Measurements from ENCODE around the gene AGXT2.

AGXT2 gene, protein sequence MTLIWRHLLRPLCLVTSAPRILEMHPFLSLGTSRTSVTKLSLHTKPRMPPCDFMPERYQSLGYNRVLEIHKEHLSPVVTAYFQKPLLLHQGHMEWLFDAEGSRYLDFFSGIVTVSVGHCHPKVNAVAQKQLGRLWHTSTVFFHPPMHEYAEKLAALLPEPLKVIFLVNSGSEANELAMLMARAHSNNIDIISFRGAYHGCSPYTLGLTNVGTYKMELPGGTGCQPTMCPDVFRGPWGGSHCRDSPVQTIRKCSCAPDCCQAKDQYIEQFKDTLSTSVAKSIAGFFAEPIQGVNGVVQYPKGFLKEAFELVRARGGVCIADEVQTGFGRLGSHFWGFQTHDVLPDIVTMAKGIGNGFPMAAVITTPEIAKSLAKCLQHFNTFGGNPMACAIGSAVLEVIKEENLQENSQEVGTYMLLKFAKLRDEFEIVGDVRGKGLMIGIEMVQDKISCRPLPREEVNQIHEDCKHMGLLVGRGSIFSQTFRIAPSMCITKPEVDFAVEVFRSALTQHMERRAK

DNA sequence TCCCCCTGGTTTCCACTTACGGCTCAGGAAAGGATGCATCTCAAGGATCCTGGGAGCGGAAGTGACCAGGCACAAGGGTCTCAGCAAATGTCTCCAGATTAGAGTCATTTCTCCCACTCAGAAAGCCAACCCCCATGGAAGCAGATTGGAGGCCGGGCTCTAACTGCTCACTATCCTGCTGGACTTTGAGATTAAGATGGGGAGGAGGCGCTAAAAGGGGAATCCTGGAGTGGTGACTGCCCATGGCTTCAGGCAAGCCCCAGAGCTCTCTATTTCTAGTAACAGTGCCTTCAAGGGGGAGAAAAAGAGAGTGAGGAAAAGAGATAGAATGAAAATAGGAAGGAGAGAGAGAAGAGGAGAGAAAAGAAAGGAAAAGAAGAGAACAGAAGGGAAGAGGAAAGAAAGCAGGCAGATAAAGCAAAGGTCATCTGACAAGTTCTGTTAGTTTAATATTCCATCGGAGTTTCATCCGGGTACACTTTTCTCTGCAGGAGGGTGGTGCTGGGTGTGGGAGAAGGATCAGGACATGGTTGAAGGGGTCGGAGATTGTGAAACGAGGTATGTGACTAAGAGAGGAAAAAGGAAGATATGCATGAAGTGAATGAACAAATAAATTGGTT is at the start of gene AGXT2:
TSS of gene AGXT2 (minus strand) at position 165 of the 620 bp plus-strand sequence. CDS start at position 108, 57 bp downstream.
- DNase-seq = no peak

DNA sequence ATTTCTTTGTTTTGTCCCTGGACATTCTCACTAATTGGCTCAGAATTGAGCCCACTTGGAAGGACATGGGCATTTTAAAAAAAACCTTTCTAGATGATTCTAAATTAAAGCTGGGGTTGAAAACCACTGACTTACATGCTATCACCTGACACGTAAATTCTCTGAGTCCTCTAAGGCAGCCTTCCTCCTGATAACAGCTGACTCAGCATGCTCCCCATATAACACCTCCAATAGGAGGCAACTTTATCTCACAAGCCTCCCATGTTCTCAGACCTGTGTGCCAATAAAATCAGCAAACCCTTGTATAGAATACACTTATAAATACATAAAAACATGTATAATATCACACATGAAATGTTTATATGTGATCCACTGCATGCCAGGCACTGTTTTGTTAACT is 49.2 kb upstream of the AGXT2 start:
- no peak for DNase-seq

DNA sequence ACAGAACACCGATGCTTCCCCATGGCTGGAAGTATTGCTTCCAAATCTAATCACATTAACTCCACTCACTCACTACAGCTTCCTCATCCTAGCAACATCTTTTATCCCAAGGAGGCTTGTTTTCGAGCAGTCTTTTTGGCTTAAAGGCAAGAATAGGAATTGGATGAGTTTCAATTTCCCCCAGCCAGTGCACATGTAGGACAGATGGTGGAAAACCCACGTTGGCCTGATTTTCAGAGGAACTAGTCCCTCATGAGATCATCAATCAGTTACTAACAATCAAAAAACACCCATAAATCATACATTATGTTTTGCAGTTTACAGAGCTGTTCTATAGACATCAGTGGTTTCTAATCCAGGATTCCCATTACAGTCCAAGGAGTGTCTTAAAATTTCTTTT is 48.5 kb upstream of the AGXT2 start:
- DNase-seq = no peak

DNA sequence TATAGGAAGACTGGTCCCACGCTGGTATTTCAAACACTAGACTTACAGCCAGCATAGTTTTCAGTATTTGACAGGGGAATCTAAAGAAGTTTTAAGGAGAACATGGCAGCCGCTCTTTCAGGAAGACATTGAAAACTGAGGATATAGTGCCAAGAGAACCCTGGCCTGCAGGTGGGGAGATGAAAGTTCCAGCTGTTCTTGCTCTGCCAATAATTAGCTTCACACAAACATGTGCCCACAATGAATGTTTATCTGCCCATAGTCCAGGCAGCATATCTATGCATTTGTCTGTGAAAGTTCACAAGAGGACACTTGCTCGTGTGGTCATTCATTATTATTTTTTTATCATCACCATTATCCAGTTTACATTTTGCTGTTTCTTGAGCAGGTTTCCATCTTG is 47.6 kb upstream of the AGXT2 start:
- no peak for DNase-seq

DNA sequence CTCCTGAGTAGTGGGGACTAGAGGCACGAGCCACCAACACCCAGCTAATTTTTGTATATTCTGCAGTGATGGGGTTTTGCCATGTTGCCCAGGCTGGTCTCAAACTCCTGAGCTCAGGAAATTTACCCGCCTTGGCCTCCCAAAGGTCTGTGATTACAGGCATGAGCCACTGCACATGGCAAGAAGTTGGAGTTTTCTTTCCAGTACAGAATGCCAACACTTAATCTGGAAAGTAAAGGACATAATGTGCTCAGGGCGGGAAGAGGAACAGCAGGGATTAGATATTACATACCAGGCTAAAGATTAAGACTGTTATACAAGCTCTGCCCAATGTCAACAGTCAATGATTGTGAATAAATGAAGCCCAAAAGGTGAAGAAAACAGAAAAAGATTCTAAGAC is 47.2 kb upstream of the AGXT2 start:
- no peak for DNase-seq

DNA sequence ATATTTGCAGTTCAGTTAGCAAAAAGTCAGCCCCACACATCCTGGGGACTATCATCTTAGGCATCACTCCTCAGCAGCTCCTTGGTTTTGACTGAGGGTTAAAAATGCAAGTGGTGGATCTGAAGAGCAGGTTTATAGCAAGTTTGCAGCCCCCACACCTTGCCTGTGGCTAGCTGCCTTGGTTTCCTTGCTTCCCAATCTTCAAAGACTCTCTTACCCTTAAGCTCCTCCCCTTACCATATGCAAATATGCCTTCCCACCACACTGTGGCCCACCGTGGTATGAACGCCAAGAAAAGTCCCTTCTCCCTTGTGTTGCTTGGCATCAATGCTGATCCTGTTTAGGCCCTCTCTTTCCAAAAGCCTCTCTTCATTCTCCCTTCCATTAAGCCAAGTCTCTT is 45.0 kb upstream of the AGXT2 start:
- no peak for DNase-seq

DNA sequence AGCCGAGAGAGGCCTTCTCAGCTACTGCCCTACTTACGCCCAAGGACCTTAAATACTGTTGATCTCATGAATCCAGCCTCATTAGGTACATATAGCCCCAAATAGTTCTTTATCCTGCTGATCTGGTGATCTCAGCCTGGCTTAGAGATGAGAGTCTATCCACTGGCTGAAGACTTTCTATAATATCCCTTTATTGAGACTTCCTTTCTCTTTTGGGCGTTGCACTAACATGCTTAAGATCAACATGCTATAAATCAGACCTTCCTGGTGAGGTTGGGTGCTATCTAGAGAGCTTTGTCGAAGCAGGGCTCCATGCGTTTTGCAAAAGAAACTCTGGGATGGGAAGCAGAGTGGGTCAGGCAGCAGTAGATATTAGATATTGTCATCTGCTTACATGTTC is 44.0 kb upstream of the AGXT2 start:
- DNase-seq = no peak

DNA sequence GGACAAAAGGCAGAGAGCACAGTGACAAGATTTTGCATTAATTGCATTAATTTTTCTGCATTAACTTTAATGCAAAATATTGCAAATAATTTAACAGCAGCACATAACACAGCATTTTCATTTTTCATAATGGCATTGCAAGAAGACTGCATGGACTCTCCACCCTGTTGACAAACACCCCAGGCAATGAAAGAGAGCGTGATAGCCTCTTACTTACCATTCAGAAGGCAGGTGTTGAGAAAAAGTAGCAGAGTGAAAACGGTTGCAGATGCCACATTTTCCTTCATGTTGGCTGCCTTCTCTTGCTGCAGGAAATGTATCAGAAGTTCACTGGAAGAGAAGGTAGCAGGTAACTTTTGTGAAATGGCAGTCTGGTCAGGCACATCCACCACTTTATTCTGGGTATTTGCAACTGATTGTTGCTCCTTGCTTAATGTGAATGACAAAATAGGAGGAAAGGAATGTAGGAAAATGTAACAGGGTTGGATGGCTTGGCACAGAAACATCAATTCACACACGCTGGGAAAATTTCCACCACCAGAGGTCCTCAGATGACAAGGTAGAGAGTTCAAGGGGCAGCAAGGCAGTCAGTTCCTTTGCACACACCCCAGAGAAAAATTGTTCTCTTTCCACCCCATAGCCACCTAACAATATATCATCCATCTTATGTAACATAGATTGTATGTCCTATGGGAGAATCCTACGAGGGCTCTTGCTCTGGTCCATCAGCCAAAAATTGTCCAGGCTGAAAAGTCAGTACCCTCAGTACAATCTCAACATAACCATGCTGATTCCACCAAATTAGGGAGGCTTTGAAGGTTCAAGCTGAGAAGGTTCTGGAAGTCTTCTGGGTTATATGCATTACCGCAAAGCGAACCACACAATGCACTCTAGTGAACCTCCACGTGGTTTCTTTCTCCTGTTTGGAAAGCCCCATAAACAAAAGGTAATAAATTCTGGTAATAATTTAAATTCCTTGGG is 41.9 kb upstream of the AGXT2 start:
- peak; percentile 65 for DNase-seq

DNA sequence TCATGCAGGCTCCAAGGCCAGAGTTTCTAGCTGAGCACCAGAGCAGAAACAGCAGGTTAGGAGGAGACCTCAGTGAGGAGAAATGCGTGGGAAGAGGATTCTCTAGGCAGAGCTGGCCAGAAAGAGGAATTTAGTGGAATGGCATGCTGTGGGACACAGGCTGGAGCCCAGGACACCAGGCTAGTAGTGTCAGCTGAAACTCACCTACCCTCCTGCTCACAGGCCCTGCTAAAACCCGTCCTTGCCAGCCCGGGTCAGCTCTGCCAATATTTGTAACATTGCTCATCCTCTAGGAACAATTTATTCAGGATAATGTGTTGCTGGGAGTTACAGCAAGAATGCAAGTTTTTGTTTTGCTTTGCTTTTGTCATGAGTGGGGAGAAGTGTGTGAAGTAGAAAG is 40.2 kb upstream of the AGXT2 start:
- DNase-seq = no peak

DNA sequence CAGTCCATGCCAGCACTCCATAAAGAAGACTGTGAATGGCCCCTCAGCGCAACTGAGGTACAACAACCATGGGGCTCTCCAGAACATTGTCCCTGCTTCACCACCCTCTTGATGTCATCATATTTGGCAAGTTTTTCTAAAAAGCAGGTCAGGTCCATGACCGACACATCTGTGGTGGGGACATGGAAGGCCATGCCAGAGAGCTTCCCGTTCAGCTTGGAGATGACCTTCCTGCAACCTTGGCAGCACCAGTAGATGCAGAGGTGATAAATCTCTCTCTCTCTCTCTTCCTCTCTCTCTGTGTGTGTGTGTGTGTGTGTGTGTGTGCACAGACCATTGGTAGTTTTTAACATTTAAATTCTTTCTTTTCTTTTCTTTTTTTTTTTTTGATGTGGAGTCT is 35.4 kb upstream of the AGXT2 start:
- DNase-seq = no peak

DNA sequence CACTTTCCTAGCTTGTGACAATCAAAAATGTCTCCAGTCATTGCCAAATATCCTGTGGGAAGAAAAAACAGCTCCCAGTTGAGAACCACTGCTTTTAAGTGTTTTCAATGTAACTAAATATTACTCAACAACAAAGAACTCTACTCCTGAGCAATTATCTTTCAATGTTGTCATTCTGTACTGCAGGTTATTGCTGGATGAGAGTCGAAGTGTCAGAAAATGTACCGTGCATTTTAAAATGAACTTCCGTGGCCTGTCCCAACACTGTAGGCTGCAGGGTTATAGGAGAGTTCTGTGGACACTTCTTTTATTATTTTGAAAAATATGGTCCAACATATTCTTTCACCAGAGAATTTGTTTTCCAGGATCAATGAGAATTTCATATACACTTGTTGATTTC is 34.8 kb upstream of the AGXT2 start:
- no peak for DNase-seq

DNA sequence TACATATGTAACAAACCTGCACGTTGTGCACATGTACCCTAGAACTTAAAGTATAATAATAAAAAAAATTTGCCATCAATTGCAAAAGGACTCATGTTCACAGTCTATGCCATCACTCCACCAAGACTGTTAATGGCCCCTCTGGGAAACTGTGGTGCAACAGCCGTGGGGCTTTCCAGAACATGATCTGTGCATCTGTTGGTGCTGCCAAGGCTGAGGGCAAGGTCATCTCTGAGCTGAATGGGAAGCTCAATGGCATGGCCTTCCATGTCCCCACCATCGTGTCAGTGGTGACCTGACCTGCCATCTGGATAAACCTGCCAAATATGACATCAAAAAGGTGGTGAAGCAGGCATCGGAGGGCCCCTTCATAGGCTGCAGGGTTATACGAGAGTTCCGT is 33.4 kb upstream of the AGXT2 start:
- DNase-seq = no peak

DNA sequence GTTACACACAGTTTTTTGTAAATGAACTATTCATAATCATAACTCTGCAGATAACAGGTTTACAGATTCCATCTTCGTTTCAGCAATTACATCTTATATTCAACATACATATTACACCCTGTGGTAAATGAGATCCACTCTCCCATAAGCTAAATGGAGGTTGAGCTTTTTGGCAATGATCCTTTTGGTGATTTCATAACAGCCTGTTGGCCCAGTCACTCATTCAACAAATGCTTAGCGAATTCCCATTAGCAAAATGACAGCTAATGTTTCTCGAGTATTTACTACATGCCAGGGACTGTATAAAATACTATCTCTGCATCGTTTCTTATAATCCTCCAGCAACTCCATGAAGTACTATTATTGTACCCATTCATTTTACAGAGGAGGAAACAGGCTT is 25.4 kb upstream of the AGXT2 start:
- no peak for DNase-seq

DNA sequence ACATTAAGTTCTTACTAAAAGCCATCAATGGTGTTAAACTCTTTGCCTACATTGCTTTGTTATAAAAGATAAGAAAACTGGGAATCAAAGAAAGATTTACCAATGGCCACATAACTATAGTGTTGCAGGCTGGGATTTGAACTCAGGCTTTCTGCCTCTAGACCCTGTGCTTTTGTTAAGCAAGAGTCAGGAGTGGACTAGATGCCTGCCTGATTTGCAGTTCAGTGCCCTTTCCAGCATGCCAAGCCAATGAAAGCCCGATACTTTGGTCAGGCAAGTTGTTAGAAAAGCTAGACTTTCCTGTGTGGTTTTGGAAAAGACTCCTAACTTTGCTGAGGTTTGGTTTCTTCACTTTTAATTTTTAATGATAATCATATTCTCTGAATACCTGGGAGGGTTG is 21.4 kb upstream of the AGXT2 start:
- DNase-seq = no peak

DNA sequence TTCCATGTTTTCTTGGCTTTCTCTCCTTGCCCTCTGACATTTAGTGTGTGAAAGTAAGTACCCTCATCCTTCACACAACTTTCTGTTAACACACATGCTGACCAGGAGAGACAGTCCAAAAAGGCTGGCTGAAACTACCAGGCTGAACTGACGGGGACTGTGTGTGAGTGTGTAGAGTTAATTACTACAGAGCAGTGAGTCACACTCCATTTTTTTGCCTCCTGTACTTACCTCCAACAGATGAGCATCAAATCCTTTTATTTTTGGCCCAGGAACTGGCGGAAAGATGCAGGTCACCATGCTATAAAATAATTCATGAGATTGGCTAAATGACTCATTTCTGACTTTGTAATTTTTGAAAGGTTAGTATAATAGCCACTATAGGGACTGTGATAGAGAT is 20.2 kb upstream of the AGXT2 start:
- DNase-seq = no peak

DNA sequence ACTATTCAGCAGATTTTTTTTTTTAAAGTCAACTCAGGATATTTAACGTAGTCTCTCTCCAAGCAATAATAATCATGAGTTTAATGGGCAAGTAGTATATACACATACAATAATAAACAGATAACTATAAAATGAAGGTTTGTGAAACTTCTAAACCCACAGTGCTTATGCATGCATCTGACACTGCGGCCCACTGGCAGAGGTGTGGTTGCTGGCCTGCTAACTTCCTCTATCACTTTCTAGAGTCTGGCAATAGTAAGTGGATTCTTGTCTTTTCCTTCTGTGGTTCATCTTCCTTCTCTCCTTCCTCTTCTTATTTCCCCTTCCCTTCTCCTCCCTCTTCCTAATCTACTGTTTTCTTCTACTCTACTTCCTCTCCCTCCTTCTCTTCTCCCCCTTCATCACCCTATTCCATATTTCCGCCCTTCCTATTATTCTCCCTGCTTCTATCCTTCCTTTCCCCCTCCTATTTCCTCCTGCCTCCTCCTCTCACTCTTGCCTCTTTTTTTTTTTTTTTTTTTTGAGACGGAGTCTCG is 18.6 kb upstream of the AGXT2 start:
- DNase-seq = no peak

DNA sequence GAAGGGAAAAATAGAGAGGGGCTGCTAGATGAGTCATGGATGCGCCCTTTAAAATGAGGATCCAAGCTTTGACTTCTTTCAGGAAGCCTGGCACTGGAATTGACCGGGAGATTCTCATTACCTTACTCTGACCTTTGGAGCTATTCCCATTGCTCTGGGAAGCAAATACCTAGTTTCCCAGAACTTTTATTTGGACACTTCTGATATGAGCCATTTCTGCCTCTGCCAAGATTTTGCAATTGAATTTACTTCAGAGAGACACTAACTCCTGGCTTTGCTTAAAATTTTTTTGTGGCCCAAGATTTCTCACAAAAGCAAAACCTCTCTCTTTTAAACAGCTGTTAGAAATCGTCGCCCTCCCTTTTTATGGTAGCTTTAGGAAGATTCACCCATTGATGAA is 15.7 kb upstream of the AGXT2 start:
- no peak for DNase-seq

DNA sequence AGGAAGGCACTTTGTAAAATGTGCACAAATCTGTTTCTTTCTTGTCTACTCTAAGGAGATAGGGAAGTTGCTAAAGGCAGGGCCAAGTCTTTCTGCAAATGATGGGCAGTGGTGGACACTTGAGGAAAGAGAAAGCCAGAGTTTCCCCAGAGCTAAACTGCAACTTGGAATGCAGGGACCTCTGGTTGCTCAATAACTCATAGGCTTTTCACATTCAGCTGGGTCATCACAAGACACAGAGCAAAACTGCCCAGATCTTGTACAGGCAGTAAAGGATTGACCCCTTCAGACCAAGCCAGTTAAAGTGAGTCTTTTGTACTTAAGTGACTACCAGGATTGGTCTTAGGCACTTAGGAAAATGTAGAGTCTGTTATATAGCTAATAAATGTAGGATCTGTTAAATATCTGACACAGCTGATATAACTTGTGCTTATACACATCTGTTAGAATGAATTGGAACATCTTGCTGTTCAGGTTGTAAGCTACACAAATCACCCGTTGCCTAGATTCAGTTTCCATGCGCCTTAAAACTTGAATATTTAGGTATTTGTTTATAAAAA is 13.5 kb upstream of the AGXT2 start:
- DNase-seq = no peak

DNA sequence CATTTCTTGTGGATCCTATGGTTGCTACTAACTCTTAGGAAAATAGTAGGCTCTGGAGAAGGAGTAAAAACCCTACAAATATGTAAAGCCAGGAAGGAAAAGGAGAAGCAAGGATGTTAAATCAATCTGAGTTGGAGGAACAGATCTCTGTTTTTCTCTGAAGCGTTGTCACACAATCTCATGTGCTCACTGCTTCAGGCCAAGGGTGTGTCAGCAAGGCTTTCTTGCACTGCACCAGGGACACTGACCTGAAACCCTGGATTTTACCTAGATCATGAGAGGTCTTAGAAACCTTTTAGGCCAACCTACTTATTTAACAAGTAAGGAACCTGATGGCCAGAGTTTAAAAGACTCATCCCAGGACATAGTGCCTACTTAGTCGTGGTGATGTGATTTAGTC is 12.5 kb upstream of the AGXT2 start:
- no peak for DNase-seq

DNA sequence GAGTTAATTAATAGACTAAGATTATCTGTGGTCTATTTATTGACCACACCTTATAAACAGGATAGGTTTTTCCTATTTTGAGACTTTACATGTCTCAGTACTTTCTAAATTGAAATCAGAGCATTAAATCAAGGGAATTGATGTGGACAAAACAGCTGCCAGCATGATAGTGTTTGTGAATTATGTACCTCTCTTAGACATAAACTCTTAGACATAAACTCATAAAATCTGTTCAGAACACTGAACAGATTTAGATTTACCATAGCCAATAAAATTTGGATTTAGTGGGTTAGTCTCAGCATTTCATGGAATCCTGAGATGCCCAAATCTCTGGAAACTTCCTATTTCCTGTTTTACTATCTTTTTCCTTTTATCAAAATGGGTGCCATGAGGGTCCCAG is 11.5 kb upstream of the AGXT2 start:
- no peak for DNase-seq

DNA sequence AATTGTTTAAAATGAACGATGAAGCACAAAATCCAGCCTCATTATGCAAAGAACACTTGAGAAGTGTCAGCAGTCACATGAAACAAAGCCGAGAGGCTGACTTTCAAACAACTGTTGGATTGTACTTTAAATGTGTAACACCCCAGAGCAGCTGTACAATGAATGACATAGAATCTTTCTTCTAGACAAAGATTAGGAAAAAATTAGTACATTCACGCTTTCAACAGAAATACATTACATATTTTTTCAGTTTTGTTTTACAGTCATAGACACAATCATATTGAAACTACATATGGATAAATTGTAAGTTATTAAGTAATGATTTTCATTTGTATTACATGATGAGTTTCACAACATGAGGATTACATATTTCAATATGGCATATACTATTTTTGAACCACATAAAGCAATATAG is 10.6 kb upstream of the AGXT2 start:
- DNase-seq = no peak

DNA sequence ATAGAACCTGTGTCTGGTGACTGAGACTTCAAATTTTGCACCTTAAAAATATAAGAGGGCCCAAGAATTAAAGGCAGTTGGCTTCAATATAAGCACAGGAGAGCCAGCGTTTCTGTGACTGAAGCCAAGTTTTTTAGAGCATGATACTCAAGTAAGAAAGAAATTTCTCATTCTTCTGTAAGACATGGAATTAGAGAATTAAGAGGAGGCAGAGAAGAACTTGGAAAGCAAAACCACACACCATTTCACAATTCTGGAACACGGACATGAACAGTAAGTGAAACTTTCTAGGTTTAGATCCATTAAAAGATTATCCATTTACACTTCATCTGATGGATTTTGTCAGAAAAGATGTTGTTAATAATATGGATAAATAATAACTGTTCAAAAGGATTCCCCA is 8.9 kb upstream of the AGXT2 start:
- no peak for DNase-seq

DNA sequence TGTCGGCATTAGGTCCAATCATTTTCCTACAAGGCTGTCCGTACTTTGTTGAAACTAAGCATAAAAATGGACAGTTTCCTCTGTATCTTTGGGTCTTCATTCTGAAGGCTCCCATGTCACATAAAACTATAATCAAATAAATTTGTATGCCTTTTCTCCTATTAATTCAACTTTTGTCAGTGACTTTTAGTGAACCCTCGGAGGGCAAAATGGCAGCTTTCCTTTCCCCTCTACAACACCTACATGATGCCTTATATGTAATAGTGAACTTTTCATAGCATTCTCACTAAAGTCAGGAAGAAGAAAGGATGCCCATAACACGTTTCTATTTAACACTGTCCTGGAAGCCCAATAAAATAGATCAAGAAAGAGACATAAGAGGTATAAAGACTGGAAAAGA is 5.1 kb upstream of the AGXT2 start:
- DNase-seq = no peak
